CD8-positive, alpha-beta memory T cell (primary cell): ENCODE measurements around the gene CDC42BPB. TPM values are rescaled to one million over a fixed set of nuclear protein-coding genes. Genes with fewer than 3 reads are reported as not detected.

Source experiments
- CTCF ChIA-PET: fragments of 350-600 bp; sonication (Branson Sonifier 250); formaldehyde crosslinking; loops from one replicate; lab custom pipeline; 2021; ENCODE audit warnings: antibody characterized with exemption; lab: Charles Lee
- POLR2A ChIA-PET: fragments of 350-600 bp; sonication (Branson Sonifier 250); formaldehyde crosslinking; loops from one replicate; lab custom pipeline; 2021; ENCODE audit warnings: antibody characterized with exemption; lab: Charles Lee
- DNase-seq, 5 donors: peaks; one replicate each; pipeline versions ENCODE4 v3.0.0 to v3.0.0-alpha.2; 2020 to 2022; ENCODE audit warnings: mixed read lengths in 1 of 5
- H3K27ac ChIP-seq: one replicate; pipeline ENCODE4 v1.7.0; 2013; ENCODE audit warnings: low read depth, mild to moderate bottlenecking, low read length, moderate library complexity
- H3K27me3 ChIP-seq: 2 replicates; pipeline ENCODE4 v1.7.0; 2013; ENCODE audit warnings: low read length, mild to moderate bottlenecking; ENCODE audit not compliant: insufficient read depth, poor library complexity, severe bottlenecking
- H3K36me3 ChIP-seq: 2 replicates; pipeline ENCODE4 v1.7.0; 2013; ENCODE audit warnings: mild to moderate bottlenecking, low read length, moderate library complexity; ENCODE audit not compliant: insufficient read depth
- H3K4me1 ChIP-seq: 2 replicates; pipeline ENCODE4 v1.7.0; 2013; ENCODE audit warnings: mild to moderate bottlenecking, low read length, moderate library complexity; ENCODE audit not compliant: insufficient read depth
- H3K4me3 ChIP-seq: 2 replicates; pipeline ENCODE4 v1.7.0; 2013; ENCODE audit warnings: mild to moderate bottlenecking, low read length
- H3K9me3 ChIP-seq: 2 replicates; pipeline ENCODE4 v1.7.0; 2013; ENCODE audit warnings: mild to moderate bottlenecking, low read length
- H3K27ac Mint-ChIP-seq, 8 donors: one replicate each; pipeline ENCODE4 v1.8.0; 2020 to 2021; ENCODE audit warnings: mixed read lengths in 8 of 8, mild to moderate bottlenecking in 6 of 8, inconsistent platforms in 3 of 8, moderate library complexity in 3 of 8
- H3K27me3 Mint-ChIP-seq, 2 donors: one replicate each; pipeline ENCODE4 v1.8.0; 2020 to 2021; ENCODE audit warnings: mixed read lengths in 2 of 2, mild to moderate bottlenecking in 1 of 2, moderate library complexity in 1 of 2
- H3K36me3 Mint-ChIP-seq, 3 donors: one replicate each; pipeline ENCODE4 v1.8.0; 2020 to 2021; ENCODE audit warnings: mixed read lengths in 3 of 3, inconsistent platforms in 1 of 3, mild to moderate bottlenecking in 1 of 3
- H3K4me1 Mint-ChIP-seq, 3 donors: one replicate each; pipeline ENCODE4 v1.8.0; 2020 to 2021; ENCODE audit warnings: mixed read lengths in 3 of 3, inconsistent platforms in 1 of 3, mild to moderate bottlenecking in 1 of 3
- H3K4me3 Mint-ChIP-seq, 7 donors: one replicate each; pipeline ENCODE4 v1.8.0; 2020 to 2021; ENCODE audit warnings: mixed read lengths in 7 of 7, mild to moderate bottlenecking in 6 of 7, moderate library complexity in 4 of 7, inconsistent platforms in 2 of 7
- H3K9me3 Mint-ChIP-seq, 5 donors: one replicate each; pipeline ENCODE4 v1.8.0; 2020 to 2022; ENCODE audit warnings: mixed read lengths in 5 of 5, mild to moderate bottlenecking in 3 of 5, moderate library complexity in 2 of 5, inconsistent platforms in 1 of 5
- polyA plus RNA-seq: library from polyadenylated mRNA; unstranded; fragments of 300-500 nt; fragmentation: Illumina TruSeq; gene quantifications from one replicate; pipeline ENCODE4 v1.2.3, GENCODE V29; 2021
- total RNA-seq, 2 experiments: library from RNA; stranded (reverse); gene quantifications; one replicate each; pipeline ENCODE4 v1.2.3, GENCODE V29; 2021

Gene CDC42BPB
- total and polyA plus RNA-seq, 3 experiments from 2014 or later: 0.32 to 2.9 (median 1.6) TPM

GRCh38 chr14:102964152-102964730 is 93.1 kb downstream of the CDC42BPB start:
- Mint-ChIP-seq H3K4me3 (no peak overlapping the region), H3K27ac (no peak overlapping the region), H3K27me3 (peaks cover 0 to 1% of the 10 kb centered on the region in 2 donors), H3K36me3 (no peaks in the 10 kb centered on the region), H3K4me1 (no peaks in the 10 kb centered on the region), H3K9me3 (no peaks in the 10 kb centered on the region)
- POLR2A ChIA-PET: no interaction called here
- CTCF ChIA-PET: no interaction called here
- Histone ChIP-seq H3K4me1 (no peaks in the 10 kb centered on the region), H3K9me3 (no peaks in the 10 kb centered on the region), H3K4me3 (no peak overlapping the region), H3K27me3 (no peaks in the 10 kb centered on the region), H3K27ac (no peak overlapping the region), H3K36me3 (no peaks in the 10 kb centered on the region)
- DNase-seq: no peak

DNA sequence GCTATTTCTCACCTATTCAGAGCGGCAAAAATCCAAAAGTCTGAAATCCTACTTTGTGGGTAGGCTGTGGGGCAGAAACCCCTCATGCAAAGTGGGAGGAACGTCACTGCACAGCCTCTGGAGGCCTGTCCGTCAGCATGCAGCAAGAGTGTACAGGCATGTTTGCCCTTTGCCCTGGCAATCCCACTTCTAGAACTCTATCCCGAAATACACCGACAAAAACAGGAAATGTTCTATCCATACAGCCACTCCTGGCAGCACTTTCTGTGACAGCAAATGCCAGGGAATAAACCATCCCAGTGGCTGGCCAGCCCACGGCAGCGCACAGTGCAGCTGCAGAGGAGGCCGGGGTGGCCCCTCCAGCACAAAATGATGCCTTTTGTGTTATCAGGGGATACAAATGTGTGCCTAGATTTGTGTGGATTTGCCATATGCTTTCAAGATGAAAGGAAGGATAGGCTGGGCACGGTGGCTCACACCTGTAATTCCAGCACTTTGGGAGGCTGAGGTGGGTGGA is 95.2 kb downstream of the CDC42BPB start:
- CTCF ChIA-PET: no interaction called here
- no peak overlapping the region for H3K27ac ChIP-seq
- H3K27me3 ChIP-seq: no peaks in the 10 kb centered on the region
- POLR2A ChIA-PET: no interaction called here
- H3K36me3 Mint-ChIP-seq: no peaks in the 10 kb centered on the region
- no peaks in the 10 kb centered on the region for H3K9me3 ChIP-seq
- no peak overlapping the region for H3K4me3 Mint-ChIP-seq
- H3K4me1 ChIP-seq: no peaks in the 10 kb centered on the region
- no peak overlapping the region for H3K27ac Mint-ChIP-seq
- H3K36me3 ChIP-seq: no peaks in the 10 kb centered on the region
- no peaks in the 10 kb centered on the region for H3K4me1 Mint-ChIP-seq
- peaks cover 0 to 1% of the 10 kb centered on the region in 2 donors for H3K27me3 Mint-ChIP-seq
- DNase-seq: no peak
- no peaks in the 10 kb centered on the region for H3K9me3 Mint-ChIP-seq
- no peak overlapping the region for H3K4me3 ChIP-seq

- no peaks in the 10 kb centered on the region for H3K36me3 ChIP-seq
- H3K27ac ChIP-seq: no peak overlapping the region
- Mint-ChIP-seq H3K9me3 (no peaks in the 10 kb centered on the region), H3K4me1 (no peaks in the 10 kb centered on the region), H3K27me3 (peaks cover 0 to 3% of the 10 kb centered on the region in 2 donors), H3K27ac (no peak overlapping the region), H3K4me3 (no peak overlapping the region), H3K36me3 (no peaks in the 10 kb centered on the region)
- no peak overlapping the region for H3K4me3 ChIP-seq
- POLR2A ChIA-PET: no interaction called here
- no peak for DNase-seq
- H3K9me3 ChIP-seq: no peaks in the 10 kb centered on the region
- CTCF ChIA-PET: no interaction called here
- H3K27me3 ChIP-seq: no peaks in the 10 kb centered on the region
- no peaks in the 10 kb centered on the region for H3K4me1 ChIP-seq
These were observed 98.9 kb downstream of the CDC42BPB start for GRCh38 chr14:102958461-102958860.

DNA sequence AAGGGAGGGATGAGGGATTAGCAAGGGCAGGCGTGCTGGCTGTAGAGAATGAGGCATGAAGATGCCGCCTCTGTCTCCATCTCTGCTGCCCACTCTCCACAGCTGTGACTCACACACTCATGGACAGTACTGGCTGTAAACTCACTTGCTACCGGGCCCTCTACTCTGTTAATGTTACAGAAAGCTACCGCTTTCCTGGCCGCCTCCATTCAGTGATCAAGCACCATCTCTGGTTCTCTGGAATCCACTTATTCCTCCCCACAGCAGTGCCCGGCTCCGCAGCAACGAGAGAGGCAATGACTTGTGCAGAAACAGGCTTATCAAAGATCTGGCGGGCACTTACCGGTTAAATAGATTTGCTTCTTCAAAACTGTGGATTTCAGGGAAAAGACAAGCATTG is 100.1 kb downstream of the CDC42BPB start:
- no peaks in the 10 kb centered on the region for H3K36me3 ChIP-seq
- Mint-ChIP-seq H3K27ac (no peak overlapping the region), H3K27me3 (peaks cover 0 to 5% of the 10 kb centered on the region in 2 donors), H3K9me3 (no peaks in the 10 kb centered on the region), H3K4me3 (no peak overlapping the region), H3K36me3 (peaks cover 0 to 2% (median 0%) of the 10 kb centered on the region in 3 donors), H3K4me1 (no peaks in the 10 kb centered on the region)
- H3K4me1 ChIP-seq: no peaks in the 10 kb centered on the region
- no peak overlapping the region for H3K27ac ChIP-seq
- DNase-seq: no peak
- no peaks in the 10 kb centered on the region for H3K9me3 ChIP-seq
- CTCF ChIA-PET: no interaction called here
- H3K4me3 ChIP-seq: no peak overlapping the region
- no peaks in the 10 kb centered on the region for H3K27me3 ChIP-seq
- POLR2A ChIA-PET: no interaction called here

DNA sequence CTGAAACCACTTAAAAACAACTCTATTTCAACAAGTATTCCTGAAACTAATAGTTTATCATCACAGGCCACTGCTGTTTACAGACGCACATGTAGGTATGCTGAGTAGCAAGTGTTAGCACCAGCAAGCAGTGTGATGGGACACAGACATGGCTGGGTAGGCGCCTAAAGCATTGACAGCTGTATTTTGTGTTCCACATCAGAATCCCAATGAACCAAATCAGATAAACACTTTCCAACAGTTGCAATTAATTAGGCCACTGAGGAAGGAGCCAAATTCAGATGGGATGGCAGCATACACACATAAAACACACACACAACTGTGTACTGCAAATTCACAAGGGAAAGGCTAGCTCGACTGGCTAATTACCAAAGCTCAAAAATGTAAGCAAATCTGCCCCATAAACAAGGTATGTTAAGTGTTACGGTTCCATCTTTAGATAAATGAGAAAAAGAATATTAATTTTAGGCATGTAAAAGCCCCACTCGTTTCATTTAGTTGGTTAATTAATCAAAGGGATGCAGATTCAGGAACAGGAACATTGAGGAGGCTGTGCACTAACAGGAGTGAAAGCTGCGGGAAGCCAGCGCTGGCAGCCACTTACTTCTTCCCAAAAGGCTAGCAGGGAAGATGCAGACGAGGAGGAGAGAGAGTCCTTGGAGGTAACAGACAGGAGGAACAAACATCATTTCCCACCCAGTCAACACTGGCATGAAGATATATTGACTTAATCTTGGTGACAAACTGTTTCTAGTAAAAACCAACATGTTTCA is 101.5 kb downstream of the CDC42BPB start:
- Mint-ChIP-seq H3K27ac (no peak overlapping the region), H3K9me3 (no peaks in the 10 kb centered on the region), H3K4me1 (no peaks in the 10 kb centered on the region), H3K27me3 (peaks cover 0 to 10% of the 10 kb centered on the region in 2 donors), H3K4me3 (no peak overlapping the region), H3K36me3 (peaks cover 0 to 2% (median 0%) of the 10 kb centered on the region in 3 donors)
- DNase-seq: no peak
- Histone ChIP-seq H3K27me3 (no peaks in the 10 kb centered on the region), H3K4me1 (no peaks in the 10 kb centered on the region), H3K36me3 (no peaks in the 10 kb centered on the region), H3K9me3 (no peaks in the 10 kb centered on the region), H3K27ac (no peak overlapping the region), H3K4me3 (no peak overlapping the region)
- POLR2A ChIA-PET: no interaction called here
- CTCF ChIA-PET: no interaction called here

DNA sequence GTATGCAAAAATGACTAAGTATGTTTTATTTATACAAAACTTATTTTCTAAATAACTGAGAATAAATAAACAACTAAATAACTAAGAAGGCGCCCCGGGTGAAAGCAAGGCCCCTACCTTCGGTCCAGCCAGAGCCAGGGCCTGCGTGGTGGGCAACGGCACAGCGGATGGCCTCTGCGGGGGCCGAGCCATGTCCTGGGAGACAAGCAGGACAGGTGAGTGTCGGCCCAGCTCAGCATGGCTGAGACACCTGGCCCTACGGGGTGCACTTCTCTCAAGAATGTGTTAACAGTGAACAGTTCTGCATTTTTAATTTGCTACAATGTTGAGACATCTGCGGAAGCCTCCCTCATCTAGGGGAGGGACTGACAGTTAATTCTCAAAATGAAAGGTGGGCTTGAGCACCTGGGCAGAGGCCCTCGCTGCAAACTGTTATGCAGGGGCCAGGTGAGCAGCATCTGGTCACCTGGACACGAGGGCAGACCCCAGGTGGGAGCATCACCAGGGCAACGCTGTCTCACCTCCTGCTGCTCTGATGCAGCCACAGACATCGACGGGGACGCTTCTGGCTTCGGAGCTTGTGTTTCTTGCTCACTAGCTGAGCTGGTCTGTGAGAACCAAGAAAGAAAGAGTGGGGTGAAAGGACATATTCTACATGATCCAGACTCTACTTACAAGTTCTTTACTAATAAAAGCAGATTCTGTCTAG is 103.1 kb downstream of the CDC42BPB start:
- Mint-ChIP-seq H3K27me3 (peaks cover 3 to 9% of the 10 kb centered on the region in 2 donors), H3K4me3 (no peak overlapping the region)
- H3K36me3 ChIP-seq: no peaks in the 10 kb centered on the region

GRCh38 chr14:102953100-102953499 is 104.2 kb downstream of the CDC42BPB start:
- H3K4me1 Mint-ChIP-seq: peaks cover 10 to 11% (median 11%) of the 10 kb centered on the region in 3 donors
- Histone ChIP-seq H3K4me3 (no peak overlapping the region), H3K36me3 (no peaks in the 10 kb centered on the region), H3K9me3 (no peaks in the 10 kb centered on the region), H3K27me3 (no peaks in the 10 kb centered on the region), H3K4me1 (peaks cover 15% of the 10 kb centered on the region), H3K27ac (no peak overlapping the region)
- H3K27ac Mint-ChIP-seq: no peak overlapping the region
- H3K9me3 Mint-ChIP-seq: no peaks in the 10 kb centered on the region
- H3K4me3 Mint-ChIP-seq: no peak overlapping the region
- ChIA-PET POLR2A (no interaction called here), CTCF (interaction anchor here (1.2 kb wide), 1 partner anchor 11 kb away, joined by 3 read pairs; no protein-coding TSS in a partner anchor)
- DNase-seq: no peak
- peaks cover 0 to 5% (median 0%) of the 10 kb centered on the region in 3 donors for H3K36me3 Mint-ChIP-seq
- H3K27me3 Mint-ChIP-seq: peaks cover 3 to 9% of the 10 kb centered on the region in 2 donors

More for the DNA sequence above, 103.1 kb downstream of the CDC42BPB start:
- Mint-ChIP-seq H3K4me1 (peaks cover 4 to 5% (median 5%) of the 10 kb centered on the region in 3 donors), H3K36me3 (peaks cover 0 to 5% (median 0%) of the 10 kb centered on the region in 3 donors), H3K27ac (no peak overlapping the region), H3K9me3 (no peaks in the 10 kb centered on the region)
- CTCF ChIA-PET: no interaction called here
- DNase-seq: no peak
- H3K9me3 ChIP-seq: no peaks in the 10 kb centered on the region
- peaks cover 8% of the 10 kb centered on the region for H3K4me1 ChIP-seq
- POLR2A ChIA-PET: no interaction called here
- H3K4me3 ChIP-seq: no peak overlapping the region
- H3K27me3 ChIP-seq: no peaks in the 10 kb centered on the region
- H3K27ac ChIP-seq: no peak overlapping the region

DNA sequence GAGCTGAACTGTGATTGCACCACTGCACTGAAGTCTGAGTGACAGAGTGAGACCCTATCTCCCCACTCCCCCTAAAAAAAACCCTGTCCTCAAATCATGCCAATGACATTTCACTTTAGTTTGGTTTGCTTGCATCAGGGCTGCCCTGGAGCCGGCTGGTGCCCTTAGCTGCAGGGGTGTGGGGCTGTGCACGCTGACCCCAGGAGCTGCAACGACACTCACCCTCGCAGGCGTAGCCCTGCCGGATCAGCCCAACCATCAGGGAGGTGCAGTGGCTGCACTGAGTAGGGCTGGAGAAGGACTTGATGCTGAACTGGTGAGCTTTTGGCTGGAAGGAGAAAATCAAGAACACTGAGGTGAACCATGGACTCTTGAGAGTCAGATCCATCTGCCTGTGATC is 105.1 kb downstream of the CDC42BPB start:
- Mint-ChIP-seq H3K36me3 (peaks cover 0 to 5% (median 0%) of the 10 kb centered on the region in 3 donors), H3K4me1 (peaks cover 11 to 17% (median 11%) of the 10 kb centered on the region in 3 donors), H3K4me3 (no peak overlapping the region), H3K27me3 (peaks cover 3 to 9% of the 10 kb centered on the region in 2 donors), H3K9me3 (no peaks in the 10 kb centered on the region), H3K27ac (no peak overlapping the region)
- CTCF ChIA-PET: interaction anchor here (1.2 kb wide), 1 partner anchor 10 kb away, joined by 3 read pairs; no protein-coding TSS in a partner anchor
- Histone ChIP-seq H3K27me3 (no peaks in the 10 kb centered on the region), H3K4me1 (peaks cover 17% of the 10 kb centered on the region), H3K9me3 (no peaks in the 10 kb centered on the region), H3K36me3 (no peaks in the 10 kb centered on the region), H3K27ac (no peak overlapping the region), H3K4me3 (no peak overlapping the region)
- DNase-seq: no peak
- POLR2A ChIA-PET: no interaction called here
